Superior temporal gyrus (tissue), 1 donor: ENCODE results near the gene IMMP2L.
A peak's percentile ranks its signal among the peaks of the same experiment; 100 is the strongest.
"Not testable (repeated sequence)": the region's sequence is repeated elsewhere in the genome, so short reads cannot be mapped to it uniquely, and the experiment has no call there.

Source experiments
- DNase-seq: peaks from one replicate; pipeline ENCODE4 v3.0.0-alpha.2; 2016; ENCODE audit errors: extremely low spot score

IMMP2L gene

DNA sequence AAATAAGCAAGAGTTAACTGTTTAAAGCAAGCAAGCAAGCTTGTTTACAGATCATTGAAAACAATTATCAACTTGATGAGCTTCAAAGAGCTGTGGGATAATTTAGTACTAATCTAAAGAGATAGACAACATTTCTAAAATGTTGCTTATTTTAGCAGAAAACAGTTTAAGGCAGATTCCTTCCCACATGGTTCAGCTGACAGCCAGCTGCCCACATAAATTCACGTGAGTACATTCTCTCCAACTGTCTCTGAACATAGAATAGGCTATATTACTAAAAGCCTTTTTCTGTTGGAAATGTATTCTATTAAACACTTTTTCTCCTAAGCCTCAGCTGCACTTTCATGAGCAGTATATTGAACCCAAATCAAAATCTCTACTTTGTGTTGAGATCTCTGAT is 297.3 kb downstream of the IMMP2L start:
- no peak for DNase-seq

- DNase-seq: peak; percentile 45
Measured at GRCh38 chr7:111264111-111264868, 298.0 kb downstream of the IMMP2L start.

DNA sequence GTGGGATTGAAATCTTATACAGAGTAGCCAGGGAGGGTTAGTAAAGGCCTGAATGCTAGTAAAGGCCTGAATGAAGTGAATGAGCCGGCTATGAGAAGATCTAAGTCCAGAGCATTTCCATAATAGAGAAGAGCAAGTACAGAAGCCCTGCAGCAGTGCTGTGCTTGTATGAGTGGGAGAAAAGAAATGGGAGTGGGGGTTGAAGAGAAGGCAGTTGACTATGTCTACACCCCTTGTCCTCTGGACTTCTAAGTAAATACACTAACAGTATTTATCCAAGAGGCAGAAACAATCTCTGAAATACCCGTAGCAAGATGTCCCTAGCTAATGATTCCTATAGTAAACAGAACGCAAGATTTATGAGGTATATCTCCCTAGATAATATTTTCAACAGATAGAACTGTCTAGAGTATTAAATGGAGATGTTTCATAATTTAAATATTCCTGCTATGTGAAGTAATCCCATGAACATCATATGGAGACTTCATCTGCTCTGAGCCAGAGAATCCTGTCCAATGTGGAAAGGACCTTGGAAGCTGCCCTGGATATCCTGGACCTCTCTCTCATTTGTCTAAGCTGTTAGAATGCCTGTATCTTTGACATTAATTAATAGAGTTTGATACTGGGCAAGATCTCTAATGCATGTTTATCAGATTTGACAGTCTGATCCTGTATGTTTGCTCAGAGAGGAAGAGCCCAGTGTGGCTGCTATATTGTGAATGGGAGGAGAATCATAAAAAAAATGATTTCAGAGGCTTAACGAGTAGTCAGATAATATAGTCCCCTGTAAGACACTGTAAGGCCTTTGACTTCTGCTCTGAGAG is 299.8 kb downstream of the IMMP2L start:
- no peak for DNase-seq

GRCh38 chr7:111261496-111261895 is 300.8 kb downstream of the IMMP2L start:
- DNase-seq: no peak

- DNase-seq: no peak
Measured at GRCh38 chr7:111259991-111260390, 302.3 kb downstream of the IMMP2L start.

DNA sequence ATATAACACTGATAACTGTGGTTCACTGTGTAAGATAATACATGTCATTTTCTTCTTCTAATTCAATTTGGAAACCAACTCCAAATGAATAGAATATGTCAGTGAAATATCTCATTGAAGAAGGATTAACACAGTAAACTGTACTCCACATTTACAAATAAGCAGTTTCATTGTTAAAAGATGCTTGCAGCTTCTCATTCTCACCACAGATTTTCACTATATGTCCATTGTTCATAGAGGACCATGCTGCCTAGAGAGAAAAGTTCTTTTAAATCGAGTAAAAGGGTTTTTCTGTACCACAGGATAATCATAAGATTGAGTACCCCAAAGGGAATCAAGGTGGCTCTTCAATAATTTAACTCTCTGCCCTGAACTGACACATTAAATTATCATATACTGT is 305.9 kb downstream of the IMMP2L start:
- DNase-seq: no peak

GRCh38 chr7:111255576-111255975 is 306.7 kb downstream of the IMMP2L start:
- DNase-seq: no peak

GRCh38 chr7:111251365-111251764 is 310.9 kb downstream of the IMMP2L start:
- not testable (repeated sequence) for DNase-seq

- not testable (repeated sequence) for DNase-seq
Measured at GRCh38 chr7:111249807-111250206, 312.5 kb downstream of the IMMP2L start.

DNA sequence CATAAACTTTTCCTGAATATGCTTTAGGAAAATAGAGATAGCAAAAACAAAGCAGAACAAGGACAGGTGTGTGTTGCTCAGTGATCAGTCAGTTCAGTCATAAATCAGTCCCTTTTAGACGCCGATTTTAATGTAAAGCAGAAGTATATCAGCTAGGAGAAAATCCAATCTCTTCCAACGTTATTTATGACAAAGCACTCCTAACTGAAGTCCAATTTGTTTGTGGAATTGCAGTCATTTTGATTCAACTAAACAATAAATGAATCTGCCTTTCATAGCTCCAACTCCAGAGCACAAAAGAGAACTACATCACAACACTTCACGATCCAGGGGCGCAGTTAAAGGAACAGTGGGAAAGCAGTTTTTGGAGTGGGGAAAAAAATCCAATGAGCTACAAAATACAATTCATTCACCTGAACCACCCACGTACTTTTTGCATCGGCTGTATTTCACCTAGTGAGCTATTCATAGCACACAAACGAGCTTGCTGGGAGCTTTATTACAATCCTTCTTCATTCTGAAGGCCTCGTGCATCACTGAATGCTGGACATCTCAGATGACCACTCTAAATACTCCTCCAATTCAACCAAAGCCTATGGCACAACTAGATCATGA is 320.0 kb downstream of the IMMP2L start:
- DNase-seq: no peak

- no peak for DNase-seq
Measured at GRCh38 chr7:111240371-111240770, 321.9 kb downstream of the IMMP2L start.

DNA sequence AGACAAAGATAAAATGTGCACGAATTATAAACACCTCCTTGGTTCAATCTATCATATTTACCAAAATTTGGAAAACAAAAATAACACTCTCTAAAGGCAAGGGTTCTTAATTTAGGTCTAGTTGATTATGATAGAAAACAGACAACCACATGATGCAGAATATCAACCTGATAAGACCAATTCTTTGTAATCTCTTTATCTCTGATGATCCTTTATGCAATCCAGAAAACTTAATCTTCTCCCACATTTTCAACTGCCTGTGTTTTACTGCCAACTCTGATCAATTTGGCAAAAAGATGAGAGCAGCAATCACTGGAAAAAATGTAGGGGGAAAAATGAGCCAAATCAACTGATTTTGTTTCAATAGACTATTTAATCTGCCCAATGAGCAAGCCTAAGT is 322.9 kb downstream of the IMMP2L start:
- no peak for DNase-seq

- no peak for DNase-seq
Measured at GRCh38 chr7:111238886-111239285, 323.4 kb downstream of the IMMP2L start.

GRCh38 chr7:111235709-111236108 is 326.6 kb downstream of the IMMP2L start:
- DNase-seq: no peak

GRCh38 chr7:111232249-111233084 is 329.8 kb downstream of the IMMP2L start:
- DNase-seq: no peak

DNA sequence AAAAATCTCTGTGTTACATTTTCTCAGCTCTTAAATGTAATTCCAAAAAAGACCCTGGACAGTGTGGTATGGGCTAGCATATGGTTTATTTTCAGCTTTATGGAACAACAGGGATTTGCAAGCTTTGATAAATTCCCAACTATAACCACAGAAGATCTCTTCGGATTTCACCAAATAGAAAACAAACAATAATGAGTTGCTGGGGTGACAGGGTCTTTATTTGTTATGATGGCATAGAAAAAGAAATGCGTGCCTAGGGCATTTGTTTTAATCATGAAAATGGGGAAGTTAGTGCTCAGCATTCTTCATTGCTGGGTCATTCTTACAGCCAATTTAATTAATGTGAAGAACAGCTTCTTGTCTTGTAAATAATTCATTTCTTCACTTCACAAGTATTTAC is 332.4 kb downstream of the IMMP2L start:
- DNase-seq: no peak

GRCh38 chr7:111229181-111229740 is 333.0 kb downstream of the IMMP2L start:
- no peak for DNase-seq

- no peak for DNase-seq
Measured at GRCh38 chr7:111228437-111228836, 333.9 kb downstream of the IMMP2L start.

DNA sequence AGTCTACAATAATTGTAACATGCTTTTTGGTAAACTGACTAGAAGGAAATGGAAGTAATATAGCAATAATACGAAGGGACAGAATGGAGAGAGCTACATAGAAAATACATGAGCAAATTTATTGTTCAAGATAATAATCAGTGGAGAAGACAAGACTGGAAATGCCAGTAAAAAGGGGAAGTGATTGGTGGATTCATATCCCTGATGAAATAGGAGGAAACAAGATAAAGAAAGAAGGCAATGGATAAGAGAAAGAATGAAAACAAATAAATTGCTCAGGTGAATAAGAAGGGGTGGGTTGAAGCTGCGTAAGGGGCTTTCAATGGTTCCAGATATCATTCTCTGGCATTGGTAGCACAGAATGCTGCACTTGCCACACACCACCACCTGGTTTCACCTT is 335.5 kb downstream of the IMMP2L start:
- DNase-seq: no peak

DNA sequence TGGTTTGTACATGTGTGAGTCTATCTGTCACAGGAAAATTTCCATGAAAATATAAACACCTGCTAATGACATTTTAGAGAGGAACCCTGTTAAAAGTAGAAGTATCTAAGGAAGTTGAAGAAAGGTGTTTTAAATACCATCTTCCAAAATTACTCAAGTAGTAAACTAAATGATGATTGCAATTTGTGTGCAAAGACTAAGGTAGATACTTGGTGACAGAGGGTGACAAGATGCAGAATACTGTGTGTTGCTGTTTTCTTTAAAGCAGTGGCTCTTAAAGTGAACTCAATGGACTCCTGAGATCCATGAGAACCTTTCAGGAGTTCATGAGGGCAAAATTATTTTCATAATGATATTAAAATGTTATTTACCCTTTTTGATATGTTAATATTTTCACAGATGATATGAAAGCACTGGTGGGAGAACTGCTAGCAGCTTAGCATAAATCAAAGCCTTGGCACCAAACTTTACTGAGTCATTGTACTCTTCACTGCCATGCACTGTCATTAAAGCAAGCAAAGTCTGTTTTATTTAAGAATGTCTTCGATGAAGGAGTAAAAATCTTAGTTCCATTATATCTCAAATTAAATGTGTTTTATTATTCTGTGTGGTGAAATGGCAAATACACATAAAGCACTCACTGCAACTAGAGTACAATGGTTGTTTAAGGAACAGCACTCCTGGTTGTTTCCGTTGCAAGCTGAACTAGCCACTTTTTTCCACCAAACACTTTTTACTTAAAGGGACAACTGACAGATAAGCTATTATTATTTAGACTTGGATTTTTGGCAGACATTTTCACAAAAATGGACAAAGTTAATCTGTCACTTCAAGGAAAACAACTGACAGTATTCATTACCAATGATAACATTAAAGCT is 337.7 kb downstream of the IMMP2L start:
- no peak for DNase-seq
